22Rv1 (cell line): ENCODE results near the gene SHROOM4.

Experiments used
- CTCF ChIP-seq: fragments of 450-650 bp; IDR thresholded peaks from 2 replicates; pipeline ENCODE4 v1.5.1; 2017; ENCODE audit warnings: mild to moderate bottlenecking
- ZFX ChIP-seq: fragments of 450-650 bp; IDR thresholded peaks from 2 replicates; pipeline ENCODE4 v1.6.1; 2017; ENCODE audit warnings: antibody characterized with exemption, borderline replicate concordance

DNA sequence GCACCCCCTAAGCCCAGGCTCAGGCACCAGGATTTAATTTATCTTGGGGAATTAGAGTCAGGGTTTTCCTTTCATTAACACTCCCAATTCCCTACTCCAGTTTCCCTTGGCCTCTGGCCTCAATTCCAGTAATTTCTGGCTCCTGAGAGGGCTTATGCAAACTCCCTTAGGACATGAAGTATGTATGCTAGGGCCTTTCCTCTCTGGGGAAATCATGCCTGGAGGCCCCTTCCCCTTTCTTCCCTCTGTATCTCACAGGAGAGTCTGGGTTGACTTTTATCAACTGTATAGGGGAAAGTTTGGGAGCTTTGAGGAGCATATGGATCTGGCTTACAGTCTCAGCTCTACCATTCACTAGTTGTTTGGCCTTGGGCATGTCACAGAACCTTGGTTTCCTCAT lies 169.5 kb downstream of the SHROOM4 start:
- TF ChIP-seq CTCF (no peak), ZFX (no peak)
